Stimulated activated CD4-positive, alpha-beta T cell treated with anti-CD3 and anti-CD28 coated beads, Interleukin-4, amount 100 ng/mL, for 24 hours (primary cell): ENCODE results near the gene KRTAP9-8.
"Not testable (repeated sequence)": the region's sequence is repeated elsewhere in the genome, so short reads cannot be mapped to it uniquely, and the experiment has no call there.

Source experiments
- DNase-seq: peaks from one replicate; pipeline ENCODE4 v3.0.0-alpha.2; 2020

Gene KRTAP9-8, protein sequence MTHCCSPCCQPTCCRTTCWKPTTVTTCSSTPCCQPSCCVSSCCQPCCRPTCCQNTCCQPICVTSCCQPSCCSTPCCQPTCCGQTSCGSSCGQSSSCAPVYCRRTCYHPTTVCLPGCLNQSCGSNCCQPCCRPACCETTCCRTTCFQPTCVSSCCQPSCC

DNA sequence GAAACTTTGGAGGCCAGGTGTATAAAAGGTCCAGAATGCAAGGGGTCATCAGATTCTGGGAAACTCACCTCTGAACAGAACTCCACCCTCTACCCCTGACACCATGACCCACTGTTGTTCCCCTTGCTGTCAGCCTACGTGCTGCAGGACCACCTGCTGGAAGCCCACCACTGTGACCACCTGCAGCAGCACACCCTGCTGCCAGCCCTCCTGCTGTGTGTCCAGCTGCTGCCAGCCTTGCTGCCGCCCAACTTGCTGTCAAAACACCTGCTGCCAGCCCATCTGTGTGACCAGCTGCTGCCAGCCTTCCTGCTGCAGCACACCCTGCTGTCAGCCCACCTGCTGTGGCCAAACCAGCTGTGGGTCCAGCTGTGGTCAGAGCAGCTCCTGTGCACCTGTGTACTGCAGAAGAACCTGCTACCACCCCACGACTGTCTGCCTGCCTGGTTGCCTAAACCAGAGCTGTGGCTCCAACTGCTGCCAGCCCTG is at the start of gene KRTAP9-8:
TSS of gene KRTAP9-8 (plus strand) at position 51 of the 489 bp plus-strand sequence. CDS start at position 104, 53 bp downstream.
- DNase-seq, result not testable (repeated sequence)

DNA sequence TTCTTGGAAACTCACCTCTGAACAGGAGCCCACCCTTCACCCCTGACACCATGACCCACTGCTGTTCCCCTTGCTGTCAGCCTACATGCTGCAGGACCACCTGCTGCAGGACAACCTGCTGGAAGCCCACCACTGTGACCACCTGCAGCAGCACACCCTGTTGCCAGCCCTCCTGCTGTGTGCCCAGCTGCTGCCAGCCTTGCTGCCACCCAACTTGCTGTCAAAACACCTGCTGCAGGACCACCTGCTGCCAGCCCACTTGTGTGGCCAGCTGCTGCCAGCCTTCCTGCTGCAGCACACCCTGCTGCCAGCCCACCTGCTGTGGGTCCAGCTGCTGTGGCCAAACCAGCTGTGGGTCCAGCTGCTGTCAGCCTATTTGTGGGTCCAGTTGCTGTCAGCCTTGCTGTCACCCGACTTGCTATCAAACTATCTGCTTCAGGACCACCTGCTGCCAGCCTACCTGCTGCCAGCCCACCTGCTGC is 47.9 kb upstream of the KRTAP9-8 start, which contains the start of gene KRTAP9-1:
TSS of gene KRTAP9-1 (plus strand) at position 51 of the 482 bp plus-strand sequence. CDS start at position 51, 0 bp downstream.
- DNase-seq, result not testable (repeated sequence)

DNA sequence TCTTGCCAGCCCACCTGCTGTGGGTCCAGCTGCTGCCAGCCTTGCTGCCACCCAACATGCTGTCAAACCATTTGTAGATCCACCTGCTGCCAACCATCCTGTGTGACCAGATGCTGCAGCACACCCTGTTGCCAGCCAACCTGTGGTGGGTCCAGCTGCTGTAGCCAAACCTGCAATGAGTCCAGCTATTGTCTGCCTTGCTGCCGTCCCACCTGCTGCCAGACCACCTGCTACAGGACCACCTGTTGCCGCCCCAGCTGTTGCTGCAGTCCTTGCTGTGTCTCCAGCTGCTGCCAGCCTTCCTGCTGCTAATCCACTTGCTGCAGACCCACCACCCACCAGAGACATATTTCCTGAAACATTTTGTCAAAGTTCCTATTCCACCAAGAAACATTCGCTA is 47.5 kb upstream of the KRTAP9-8 start:
- no peak for DNase-seq

DNA sequence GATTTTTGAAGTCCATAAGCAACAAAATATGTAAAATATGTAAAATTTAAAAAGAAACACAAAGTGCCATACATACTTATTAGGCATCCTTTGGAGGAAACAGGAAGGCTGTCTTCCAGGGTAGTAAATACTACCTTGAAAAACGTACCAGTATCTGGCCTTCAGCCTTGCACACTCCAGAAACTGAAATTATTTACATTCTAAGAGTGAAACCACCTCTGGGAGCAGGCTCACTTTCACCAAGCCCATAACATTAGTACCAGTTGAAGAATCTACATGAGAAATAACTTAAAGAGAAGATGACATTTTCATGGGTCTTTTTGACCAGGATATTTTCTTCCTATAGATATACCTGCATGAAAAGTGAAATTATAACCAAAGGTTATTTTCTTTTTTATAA is 41.7 kb upstream of the KRTAP9-8 start:
- DNase-seq, result no peak

DNA sequence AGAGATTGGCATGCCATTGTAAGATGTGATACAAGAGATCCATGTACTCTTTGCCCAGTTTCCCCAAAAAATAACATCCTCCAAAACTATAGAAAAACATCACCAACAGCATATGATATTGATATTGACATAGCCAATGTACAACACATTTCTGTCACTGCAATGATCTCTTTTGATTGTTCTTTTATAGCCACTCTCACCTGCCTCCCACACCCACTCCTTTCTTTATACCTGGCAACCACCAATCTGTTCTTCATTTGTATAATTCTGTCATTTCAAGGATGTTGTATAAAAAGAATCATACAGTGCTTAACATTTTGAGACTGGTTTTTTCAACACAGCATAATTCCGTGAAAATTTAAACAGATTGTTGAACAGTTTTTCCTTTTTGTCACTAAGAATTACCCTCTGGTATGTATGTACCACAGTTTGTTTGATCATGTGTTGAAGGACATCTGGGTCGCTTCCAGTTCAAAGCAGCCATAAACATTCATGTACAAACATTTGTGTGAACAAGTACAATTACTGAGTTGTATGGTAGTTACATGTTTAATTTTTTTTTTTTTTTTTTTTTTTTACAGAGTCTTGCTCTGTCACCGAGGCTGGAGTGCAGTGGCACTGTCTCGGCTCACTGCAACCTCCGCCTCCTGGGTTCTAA is 38.2 kb upstream of the KRTAP9-8 start:
- no peak for DNase-seq

DNA sequence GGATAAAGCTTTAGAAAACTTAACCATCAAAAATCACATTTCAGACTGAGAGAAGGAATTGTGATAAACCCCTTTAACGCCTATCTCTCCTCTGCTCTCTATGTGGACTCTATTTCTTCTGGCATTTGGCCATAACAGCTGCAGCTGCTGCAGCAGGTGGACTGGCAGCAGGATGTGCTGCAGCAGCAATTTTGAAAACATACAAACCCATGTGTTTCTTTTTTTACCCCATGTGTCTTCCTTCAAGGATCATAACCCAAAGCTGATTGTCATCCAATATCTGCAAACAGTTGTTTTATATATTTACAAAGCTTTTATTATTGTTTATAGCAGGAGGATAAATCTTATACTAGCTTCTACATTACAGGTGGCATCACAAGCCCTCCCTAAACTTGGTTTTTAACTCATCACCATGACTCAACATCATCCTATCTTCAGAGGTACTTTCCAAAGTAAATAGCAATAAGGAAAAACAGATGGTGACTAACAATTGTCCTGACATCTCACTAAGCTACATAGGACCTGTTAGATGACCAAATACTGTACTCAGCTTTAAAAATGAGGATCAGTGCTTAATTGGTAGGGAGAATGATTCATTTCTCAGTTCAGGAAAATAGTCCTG is 25.8 kb upstream of the KRTAP9-8 start:
- no peak for DNase-seq

DNA sequence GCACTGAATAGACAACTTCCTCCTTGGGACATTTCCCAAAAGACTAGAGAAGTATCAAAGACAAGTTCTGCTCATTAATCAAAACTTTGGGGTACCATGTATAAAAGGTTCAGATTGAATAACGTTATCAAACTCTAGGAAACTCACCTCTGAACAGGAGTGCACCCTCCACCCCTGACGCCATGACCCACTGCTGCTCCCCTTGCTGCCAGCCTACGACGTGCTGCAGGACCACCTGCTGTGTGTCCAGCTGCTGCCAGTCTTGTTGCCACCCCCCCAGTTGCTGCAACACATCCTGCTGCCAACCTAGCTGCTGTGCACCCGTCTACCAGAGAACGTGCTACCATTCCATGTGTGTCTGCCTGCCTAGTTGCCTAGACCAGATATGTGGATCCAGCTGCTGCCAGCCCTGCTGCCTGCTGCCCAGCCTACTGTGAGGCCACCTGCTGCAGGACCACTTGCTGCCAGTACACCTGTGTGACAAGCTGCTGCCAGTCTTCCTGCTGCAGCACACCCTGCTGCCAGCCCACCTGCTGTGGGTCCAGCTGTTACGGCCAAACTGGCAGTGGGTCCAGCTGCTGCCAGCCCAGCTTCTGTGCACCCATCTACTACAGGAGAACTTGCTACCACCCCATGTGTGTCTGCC is 25.2 kb upstream of the KRTAP9-8 start:
- DNase-seq, result no peak

DNA sequence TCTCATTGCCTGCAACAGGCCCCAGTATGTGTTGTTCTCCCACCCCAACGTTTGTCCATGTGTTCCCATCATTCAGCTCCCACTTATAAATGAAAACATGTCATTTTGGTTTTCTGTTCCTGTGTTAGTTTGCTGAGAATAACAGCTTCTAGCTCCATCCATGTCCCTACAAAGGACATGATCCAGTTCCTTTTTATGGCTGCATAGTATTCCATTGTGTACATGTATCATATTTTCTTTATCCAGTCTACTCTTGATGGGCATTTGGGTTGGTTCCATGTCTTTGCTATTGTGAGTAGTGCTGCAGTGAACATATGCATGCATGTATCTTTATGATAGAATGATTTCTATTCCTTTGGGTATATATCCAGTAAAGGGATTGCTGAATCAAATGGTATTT is 22.1 kb upstream of the KRTAP9-8 start:
- no peak for DNase-seq

DNA sequence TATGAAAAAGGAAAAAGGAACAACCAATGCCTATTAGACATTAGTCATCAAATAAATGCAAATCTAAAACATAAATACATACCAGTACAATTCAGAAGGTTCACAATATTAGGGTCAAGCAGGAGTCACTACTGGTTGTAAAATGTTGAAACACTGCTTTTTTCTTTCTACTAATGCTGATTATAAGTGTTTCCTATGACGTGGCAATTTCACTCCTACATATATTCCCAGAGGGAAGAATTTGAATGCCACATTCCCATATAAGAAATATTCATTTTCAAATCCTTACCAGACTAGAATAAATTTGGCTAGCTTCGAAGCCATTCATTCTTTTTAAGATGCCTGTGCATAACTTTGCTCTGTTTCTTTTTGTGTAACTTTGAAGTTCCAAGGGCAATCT is 14.0 kb upstream of the KRTAP9-8 start:
- no peak for DNase-seq

DNA sequence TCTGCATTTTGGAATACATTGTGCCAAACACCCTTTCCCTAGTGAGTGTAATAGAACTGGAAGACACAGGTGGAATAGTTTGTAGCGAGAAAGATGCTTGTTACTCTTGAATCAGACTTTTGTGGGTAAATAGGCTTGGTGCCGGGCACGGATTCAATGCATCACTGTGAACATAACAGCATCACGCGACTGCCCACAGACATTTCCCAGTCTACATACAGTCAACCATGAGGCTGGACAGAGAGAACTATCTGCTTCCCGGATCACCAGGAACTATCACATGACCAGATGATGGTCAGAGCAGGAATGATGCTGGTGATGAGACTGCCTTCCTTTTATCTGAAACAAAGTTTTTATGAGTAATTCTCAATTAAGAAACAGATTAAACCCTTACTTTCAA is 11.7 kb upstream of the KRTAP9-8 start:
- DNase-seq, result no peak

DNA sequence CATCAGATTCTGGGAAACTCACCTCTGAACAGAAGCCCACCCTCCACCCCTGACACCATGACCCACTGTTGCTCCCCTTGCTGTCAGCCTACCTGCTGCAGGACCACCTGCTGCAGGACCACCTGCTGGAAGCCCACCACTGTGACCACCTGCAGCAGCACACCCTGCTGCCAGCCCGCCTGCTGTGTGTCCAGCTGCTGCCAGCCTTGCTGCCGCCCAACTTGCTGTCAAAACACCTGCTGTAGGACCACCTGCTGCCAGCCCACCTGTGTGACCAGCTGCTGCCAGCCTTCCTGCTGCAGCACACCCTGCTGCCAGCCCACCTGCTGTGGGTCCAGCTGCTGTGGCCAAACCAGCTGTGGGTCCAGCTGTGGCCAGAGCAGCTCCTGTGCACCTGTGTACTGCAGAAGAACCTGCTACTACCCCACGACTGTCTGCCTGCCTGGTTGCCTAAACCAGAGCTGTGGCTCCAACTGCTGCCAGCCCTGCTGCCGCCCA is 11.2 kb upstream of the KRTAP9-8 start, which contains the start of gene KRTAP9-2:
TSS of gene KRTAP9-2 (plus strand) at position 51 of the 498 bp plus-strand sequence. CDS start at position 58, 7 bp downstream.
- not testable (repeated sequence) for DNase-seq

DNA sequence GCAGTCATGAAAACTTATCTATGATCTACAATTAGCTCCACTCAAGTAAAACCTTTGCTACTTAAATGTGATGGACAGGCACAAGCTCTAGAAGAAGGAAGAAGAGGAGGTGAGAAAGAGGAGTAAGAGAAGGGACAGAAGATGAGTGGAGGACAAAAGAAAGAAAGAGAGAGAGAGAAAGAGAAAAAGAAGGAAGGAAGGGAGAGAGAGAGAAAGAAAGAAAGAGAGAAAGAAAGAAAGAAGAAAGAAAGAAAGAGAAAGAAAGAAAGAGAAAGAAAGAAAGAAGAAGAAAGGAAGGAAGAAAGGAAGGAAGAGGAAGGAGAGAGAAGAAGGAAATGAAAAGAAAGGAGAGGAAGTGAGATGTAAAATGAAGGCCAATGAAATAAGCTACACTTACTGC is 7.7 kb upstream of the KRTAP9-8 start:
- no peak for DNase-seq

DNA sequence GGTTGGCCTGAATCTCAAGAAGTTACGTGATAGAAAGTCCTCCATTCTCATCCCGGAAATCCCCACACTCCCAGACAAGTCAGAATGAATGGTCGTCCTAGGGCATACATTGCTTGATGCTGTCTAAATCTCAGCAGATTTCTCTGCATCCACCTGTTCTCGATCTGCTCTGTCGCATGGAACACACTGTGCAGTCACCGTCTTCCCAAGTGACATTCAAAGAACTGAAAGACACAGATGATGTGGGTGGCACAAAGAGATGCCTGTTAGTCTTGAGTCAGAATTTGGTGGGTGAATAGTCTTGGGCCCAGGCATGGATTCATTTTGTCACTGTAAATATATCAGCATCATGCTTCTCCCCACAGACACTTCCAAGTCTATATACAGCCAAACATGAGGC is 6.1 kb upstream of the KRTAP9-8 start:
- no peak for DNase-seq

DNA sequence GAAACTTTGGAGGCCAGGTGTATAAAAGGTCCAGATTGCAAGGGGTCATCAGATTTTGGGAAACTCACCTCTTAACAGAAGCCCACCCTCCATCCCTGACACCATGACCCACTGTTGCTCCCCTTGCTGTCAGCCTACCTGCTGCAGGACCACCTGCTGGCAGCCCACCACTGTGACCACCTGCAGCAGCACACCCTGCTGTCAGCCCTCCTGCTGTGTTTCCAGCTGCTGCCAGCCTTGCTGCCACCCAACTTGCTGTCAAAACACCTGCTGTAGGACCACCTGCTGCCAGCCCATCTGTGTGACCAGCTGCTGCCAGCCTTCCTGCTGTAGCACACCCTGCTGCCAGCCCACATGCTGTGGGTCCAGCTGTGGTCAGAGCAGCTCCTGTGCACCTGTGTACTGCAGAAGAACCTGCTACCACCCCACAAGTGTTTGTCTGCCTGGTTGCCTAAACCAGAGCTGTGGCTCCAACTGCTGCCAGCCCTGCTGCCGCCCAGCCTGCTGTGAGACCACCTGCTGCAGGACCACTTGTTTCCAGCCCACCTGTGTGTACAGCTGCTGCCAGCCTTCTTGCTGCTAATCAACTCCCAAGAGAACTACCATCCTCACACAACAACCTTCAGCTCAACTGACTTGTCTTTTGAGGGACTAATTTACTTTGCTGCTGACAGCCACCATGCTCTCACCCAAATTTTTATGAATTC is 5.2 kb upstream of the KRTAP9-8 start, which contains the start of gene KRTAP9-3:
TSS of gene KRTAP9-3 (plus strand) at position 51 of the 707 bp plus-strand sequence. CDS start at position 104, 53 bp downstream.
- not testable (repeated sequence) for DNase-seq

DNA sequence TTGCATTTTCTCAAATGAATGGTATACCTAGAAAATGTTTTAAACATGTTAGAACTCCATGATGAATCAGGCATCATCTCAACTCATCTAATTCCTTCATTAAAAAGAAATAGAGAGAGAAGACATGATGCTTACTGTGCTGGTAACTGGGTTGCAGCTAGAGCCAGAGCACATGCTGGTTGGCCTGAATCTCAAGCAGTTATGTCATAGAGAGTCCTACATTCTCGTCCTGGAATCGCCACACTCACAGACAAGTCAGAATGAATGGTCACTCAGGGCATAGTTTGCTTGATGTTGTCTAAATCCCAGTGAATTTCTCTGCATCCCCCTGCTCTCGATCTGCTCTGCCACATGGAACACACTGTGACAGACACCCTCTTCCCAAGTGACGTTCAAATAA is 683 bp upstream of the KRTAP9-8 start:
- DNase-seq, result not testable (repeated sequence)

DNA sequence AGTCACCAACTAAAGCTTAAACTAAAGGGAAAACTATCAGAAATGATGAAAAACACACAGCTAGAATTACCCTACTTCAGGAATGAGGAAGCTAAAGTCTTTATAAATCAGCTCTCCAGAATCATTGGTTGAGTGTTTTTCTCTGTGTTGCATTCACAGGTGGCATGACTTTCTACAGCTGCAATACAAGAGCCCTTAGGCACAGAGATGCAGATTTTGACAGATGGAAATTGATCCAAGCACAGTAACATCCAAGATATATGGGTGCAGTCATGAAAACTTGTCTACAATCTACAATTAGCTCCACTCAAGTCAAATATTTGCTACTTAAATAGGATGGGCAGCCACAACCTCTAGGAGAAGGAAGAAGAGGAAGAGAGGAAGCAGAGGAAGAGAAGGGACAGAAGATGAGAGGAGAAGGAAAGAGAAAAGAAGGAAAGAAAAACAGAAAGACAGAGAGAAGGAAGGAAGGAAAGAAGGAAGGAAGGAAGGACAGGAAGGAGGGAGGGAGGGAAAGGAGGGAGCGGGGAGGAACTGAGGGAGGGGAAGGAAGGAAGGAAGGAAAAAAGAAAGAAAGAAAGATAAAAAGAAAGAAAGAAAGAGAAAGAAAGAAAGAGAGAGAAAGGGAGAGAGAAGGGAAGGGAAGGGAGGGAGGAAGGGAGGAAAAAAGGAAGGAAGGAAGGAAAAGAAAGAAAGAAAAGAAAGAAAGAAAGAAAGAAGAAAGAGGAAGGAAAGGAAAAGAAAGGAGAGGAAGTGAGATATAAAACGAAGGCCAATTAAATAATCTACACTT is 9.4 kb downstream of the KRTAP9-8 start:
- DNase-seq, result not testable (repeated sequence)

DNA sequence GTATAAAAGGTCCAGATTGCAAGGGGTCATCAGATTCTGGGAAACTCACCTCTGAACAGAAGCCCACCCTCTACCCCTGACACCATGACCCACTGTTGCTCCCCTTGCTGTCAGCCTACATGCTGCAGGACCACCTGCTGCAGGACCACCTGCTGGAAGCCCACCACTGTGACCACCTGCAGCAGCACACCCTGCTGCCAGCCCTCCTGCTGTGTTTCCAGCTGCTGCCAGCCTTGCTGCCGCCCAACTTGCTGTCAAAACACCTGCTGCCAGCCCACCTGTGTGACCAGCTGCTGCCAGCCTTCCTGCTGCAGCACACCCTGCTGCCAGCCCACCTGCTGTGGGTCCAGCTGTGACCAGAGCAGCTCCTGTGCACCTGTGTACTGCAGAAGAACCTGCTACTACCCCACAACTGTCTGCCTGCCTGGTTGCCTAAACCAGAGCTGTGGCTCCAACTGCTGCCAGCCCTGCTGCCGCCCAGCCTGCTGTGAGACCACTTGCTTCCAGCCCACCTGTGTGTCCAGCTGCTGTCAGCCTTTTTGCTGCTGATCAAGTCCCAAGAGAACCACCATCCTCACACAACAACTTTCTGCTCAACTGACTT is 11.9 kb downstream of the KRTAP9-8 start, which contains the start of gene KRTAP9-4:
TSS of gene KRTAP9-4 (plus strand) at position 51 of the 604 bp plus-strand sequence. CDS start at position 85, 34 bp downstream.
- not testable (repeated sequence) for DNase-seq

DNA sequence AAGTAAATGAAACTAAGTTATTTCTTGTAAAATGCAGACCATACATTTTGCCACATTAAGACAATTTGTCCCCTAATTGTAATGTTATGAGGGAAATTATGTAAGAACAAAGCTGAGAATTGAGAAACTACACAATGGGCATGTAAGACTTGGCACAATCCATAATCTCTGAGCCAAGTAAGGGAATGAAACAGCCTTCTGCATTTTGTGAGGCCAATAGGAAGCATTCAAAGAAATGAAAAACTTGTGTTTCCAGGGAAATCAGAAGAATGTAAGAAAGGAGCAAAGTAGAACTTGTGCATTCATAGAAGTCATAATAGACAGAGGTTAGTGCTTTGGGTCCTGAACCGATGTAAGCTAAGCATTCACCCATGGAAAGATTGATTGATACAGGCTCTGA is 13.5 kb downstream of the KRTAP9-8 start:
- no peak for DNase-seq

DNA sequence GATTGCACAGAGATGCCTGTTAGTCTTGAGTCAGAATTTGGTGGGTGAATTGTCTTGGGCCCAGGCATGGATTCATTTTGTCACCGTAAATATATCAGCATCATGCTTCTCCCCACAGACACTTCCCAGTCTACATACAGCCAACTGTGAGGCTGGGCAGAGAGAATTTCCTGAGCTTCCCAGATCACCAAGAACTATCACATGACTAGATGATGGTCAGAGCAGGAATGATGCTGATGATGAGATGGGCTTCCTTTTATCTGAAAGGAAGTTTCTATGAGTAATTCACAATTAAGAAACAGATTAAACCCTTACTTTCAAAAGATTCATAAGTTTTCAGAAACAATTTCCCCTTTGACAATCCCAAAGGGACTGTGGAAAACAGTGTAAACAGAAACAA is 17.1 kb downstream of the KRTAP9-8 start:
- DNase-seq, result no peak
